Lung (tissue), 12 donors: ENCODE results near the gene EPS8. TPM values are rescaled to one million over a fixed set of nuclear protein-coding genes. Genes with fewer than 3 reads are reported as not detected.

ENCODE experiments used
- ATAC-seq: fragments of 200-7000 bp; cut with Tn5 transposase; one replicate; pipeline ENCODE4 v1.9.1; 2020; ENCODE audit warnings: moderate number of reproducible peaks; ENCODE audit not compliant: insufficient read depth, low FRiP score
- DNase-seq, 3 donors: peaks; one replicate each; pipeline ENCODE4 v3.0.0-alpha.2; 2013 to 2017
- H3K27ac ChIP-seq, 2 donors: one replicate each; pipeline ENCODE4 v1.5.1; 2013; ENCODE audit warnings: mild to moderate bottlenecking in 2 of 2, moderate library complexity in 2 of 2, control low read depth in 1 of 2, inconsistent platforms in 1 of 2, low read depth in 1 of 2, low read length in 1 of 2
- H3K27me3 ChIP-seq, 3 donors: one replicate each; pipeline ENCODE4 v1.5.1; 2013; ENCODE audit warnings: low read length in 2 of 3; ENCODE audit not compliant: control insufficient read depth in 3 of 3, insufficient read depth in 3 of 3
- H3K36me3 ChIP-seq, 4 donors: one replicate each; pipeline ENCODE4 v1.5.1; 2013; ENCODE audit warnings: low read length in 4 of 4, mild to moderate bottlenecking in 1 of 4, moderate library complexity in 1 of 4; ENCODE audit not compliant: control insufficient read depth in 4 of 4, insufficient read depth in 4 of 4
- H3K4me1 ChIP-seq, 5 donors: one replicate each; pipeline ENCODE4 v1.5.1; 2013; ENCODE audit warnings: low read length in 5 of 5, mild to moderate bottlenecking in 2 of 5, moderate library complexity in 1 of 5; ENCODE audit not compliant: control insufficient read depth in 5 of 5, insufficient read depth in 5 of 5
- H3K4me3 ChIP-seq: one replicate; pipeline ENCODE4 v1.5.1; 2013; ENCODE audit warnings: mild to moderate bottlenecking, control low read depth, moderate library complexity
- H3K9ac ChIP-seq, 2 donors: one replicate each; pipeline ENCODE4 v1.5.1; 2013; ENCODE audit warnings: low read length in 2 of 2, control low read depth in 1 of 2; ENCODE audit not compliant: insufficient read depth in 1 of 2
- H3K9me3 ChIP-seq, 4 donors: one replicate each; pipeline ENCODE4 v1.5.1; 2013; ENCODE audit warnings: low read length in 3 of 4, mild to moderate bottlenecking in 1 of 4, moderate library complexity in 1 of 4; ENCODE audit not compliant: control insufficient read depth in 4 of 4, insufficient read depth in 3 of 4
- CTCF ChIP-seq: IDR thresholded peaks from 2 replicates; pipeline ENCODE4 v1.5.1; 2012; ENCODE audit warnings: mild to moderate bottlenecking; ENCODE audit errors: control extremely low read depth, extremely low read depth
- WGBS, 2 donors: extraction: QIAGEN DNeasy Blood & Tissue Kit; methylation state at CpG; one replicate each; pipeline ENCODE4 v1.1.7; 2013; 5-methylcytosine and 5-hydroxymethylcytosine counted together
- polyA plus RNA-seq, 2 donors: library from polyadenylated mRNA; stranded (reverse); fragments of 200-250 nt; gene quantifications; one replicate each; pipeline ENCODE4 v1.2.1, GENCODE V29; 2013
- total RNA-seq, 2 donors: library from RNA; depleted of rRNA in 1 of 2; stranded (reverse); fragments of >200 nt in 1 of 2; gene quantifications; one replicate each; pipeline ENCODE4 v1.2.1, GENCODE V29; 2014 to 2021
- donor health status: control.
- donor health status: control.
- donor health status: Bipolar disorder and iron deficiency.
- donor health status: healthy.
- donor health status: DM: yes; HTN: yes; CAD: no.

EPS8 gene
- total and polyA plus RNA-seq, 4 donors: 30.1 to 153 (median 48.9) TPM

- no peak for ATAC-seq
- H3K36me3 ChIP-seq: no peaks in the 10 kb centered on the region
- H3K4me1 ChIP-seq: peaks cover 0 to 4% (median 0%) of the 10 kb centered on the region in 5 donors
- no peak overlapping the region for H3K27ac ChIP-seq
- no peaks in the 10 kb centered on the region for H3K9me3 ChIP-seq
- no peaks in the 10 kb centered on the region for H3K27me3 ChIP-seq
- H3K9ac ChIP-seq: no peak overlapping the region
- WGBS, 2 donors: 81 to 86% methylated on average over 6 of the region's 6 CpGs
- no peak for DNase-seq
- no peak overlapping the region for H3K4me3 ChIP-seq
- TF ChIP-seq CTCF: no peak
Observed at GRCh38 chr12:15732341-15733061, 56.7 kb downstream of the EPS8 start.

GRCh38 chr12:15731940-15732339 is 57.2 kb downstream of the EPS8 start:
- Histone ChIP-seq H3K27me3 (no peaks in the 10 kb centered on the region), H3K4me3 (no peak overlapping the region), H3K4me1 (peaks cover 0 to 4% (median 0%) of the 10 kb centered on the region in 5 donors), H3K27ac (no peak overlapping the region), H3K9me3 (no peaks in the 10 kb centered on the region), H3K9ac (no peak overlapping the region), H3K36me3 (no peaks in the 10 kb centered on the region)
- DNase-seq (no peak), ATAC-seq (no peak)
- TF ChIP-seq CTCF: no peak
- WGBS, 2 donors: 90 to 95% methylated on average over 3 of the region's 3 CpGs

- Histone ChIP-seq H3K27me3 (no peaks in the 10 kb centered on the region), H3K9me3 (no peaks in the 10 kb centered on the region), H3K36me3 (no peaks in the 10 kb centered on the region), H3K27ac (no peak overlapping the region), H3K9ac (no peak overlapping the region), H3K4me1 (peaks cover 0 to 6% (median 0%) of the 10 kb centered on the region in 5 donors), H3K4me3 (no peak overlapping the region)
- ATAC-seq (no peak), DNase-seq (no peak)
- TF ChIP-seq CTCF: no peak
- 97% methylated on average over 4 of the region's 4 CpGs for whole genome bisulfite sequencing, 2 donors
Observed at GRCh38 chr12:15729097-15729496, 60.1 kb downstream of the EPS8 start.
